PC-9 (cell line): Measurements from ENCODE around the gene CDHR4. TPM values are rescaled to one million over a fixed set of nuclear protein-coding genes. Genes with fewer than 3 reads are reported as not detected.

Experiments
- BruUV-seq: library from RNA; stranded (reverse); fragments of 400-500 nt; replicated peaks from 2 replicates; lab custom pipeline; 2021; lab: Mats Ljungman, UMichigan
- CTCF ChIA-PET: fragments of 300-600 bp; sonication (Branson Sonifier 250); formaldehyde crosslinking; loops from one replicate; lab custom pipeline; 2022; ENCODE audit warnings: antibody characterized with exemption; lab: Charles Lee
- POLR2A ChIA-PET: fragments of 300-600 bp; sonication (Branson Sonifier 250); formaldehyde crosslinking; loops from one replicate; lab custom pipeline; 2022; ENCODE audit warnings: antibody characterized with exemption; ENCODE audit not compliant: unreplicated experiment; lab: Charles Lee
- DNase-seq, 2 experiments: peaks; one replicate each; pipeline versions ENCODE4 v3.0.0 to v3.0.0-alpha.2; 2015 to 2022; ENCODE audit warnings: mixed read lengths in 1 of 2
- H2AFZ ChIP-seq: fragments of 200-600 bp; sonication (generic); 2 replicates; pipeline ENCODE4 v1.8.1; 2017; ENCODE audit warnings: antibody characterized with exemption
- H3F3A ChIP-seq: fragments of 200-600 bp; sonication (generic); 2 replicates; pipeline ENCODE4 v1.8.1; 2017; ENCODE audit warnings: antibody characterized with exemption, mild to moderate bottlenecking, low read depth; ENCODE audit not compliant: insufficient read depth
- H3K27ac ChIP-seq: fragments of 200-600 bp; sonication (generic); 2 replicates; pipeline ENCODE4 v1.6.1; 2016; ENCODE audit warnings: mixed run types
- H3K27me3 ChIP-seq: fragments of 200-600 bp; sonication (generic); 2 replicates; pipeline ENCODE4 v1.6.1; 2016; ENCODE audit warnings: low read depth, mixed run types; ENCODE audit not compliant: insufficient read depth
- H3K36me3 ChIP-seq: fragments of 200-600 bp; sonication (generic); 2 replicates; pipeline ENCODE4 v1.6.1; 2016; ENCODE audit warnings: low read depth, mixed run types
- H3K4me1 ChIP-seq: fragments of 200-600 bp; sonication (generic); replicated peaks from 2 replicates; pipeline ENCODE4 v1.6.1; 2016; ENCODE audit warnings: mixed run types; ENCODE audit not compliant: insufficient read depth
- H3K4me2 ChIP-seq: fragments of 200-600 bp; sonication (generic); 2 replicates; pipeline ENCODE4 v1.6.1; 2017; ENCODE audit warnings: mixed run types
- H3K4me3 ChIP-seq: fragments of 200-600 bp; sonication (generic); 2 replicates; pipeline ENCODE4 v1.6.1; 2016; ENCODE audit warnings: mixed run types
- H3K79me2 ChIP-seq: fragments of 200-600 bp; sonication (generic); 2 replicates; pipeline ENCODE4 v1.6.1; 2017; ENCODE audit warnings: low read depth, mixed run types
- H3K9me2 ChIP-seq: fragments of 200-600 bp; sonication (generic); 2 replicates; pipeline ENCODE4 v1.8.1; 2017; ENCODE audit warnings: mild to moderate bottlenecking; ENCODE audit not compliant: insufficient read depth
- H3K9me3 ChIP-seq: fragments of 200-600 bp; sonication (generic); 2 replicates; pipeline ENCODE4 v1.8.1; 2016; ENCODE audit warnings: low read depth; ENCODE audit not compliant: insufficient read depth
- H4K20me1 ChIP-seq: fragments of 200-600 bp; sonication (generic); 2 replicates; pipeline ENCODE4 v1.8.1; 2017; ENCODE audit not compliant: insufficient read depth
- CTCF ChIP-seq: fragments of 200-600 bp; sonication (generic); conservative IDR thresholded peaks from 2 replicates; pipeline ENCODE4 v1.6.1; 2017; ENCODE audit warnings: mixed run types, antibody characterized with exemption, mild to moderate bottlenecking, moderate library complexity
- EZH2 ChIP-seq: fragments of 200-600 bp; sonication (generic); IDR thresholded peaks from 2 replicates; pipeline ENCODE4 v1.8.0; 2017; ENCODE audit warnings: antibody characterized with exemption, low read depth
- intact Hi-C: fragments of 100-400 bp; cut with micrococcal nuclease; formaldehyde crosslinking; loops from one replicate; pipeline ENCODE4 v1.10.0; 2022; ENCODE audit not compliant: unreplicated experiment
- total RNA-seq: library from RNA; stranded (reverse); gene quantifications from 2 replicates; pipeline ENCODE4 v1.2.3, GENCODE V29; 2021

CDHR4 gene
- total RNA-seq, 1 experiment from 2014 or later = 3.5 TPM

DNA sequence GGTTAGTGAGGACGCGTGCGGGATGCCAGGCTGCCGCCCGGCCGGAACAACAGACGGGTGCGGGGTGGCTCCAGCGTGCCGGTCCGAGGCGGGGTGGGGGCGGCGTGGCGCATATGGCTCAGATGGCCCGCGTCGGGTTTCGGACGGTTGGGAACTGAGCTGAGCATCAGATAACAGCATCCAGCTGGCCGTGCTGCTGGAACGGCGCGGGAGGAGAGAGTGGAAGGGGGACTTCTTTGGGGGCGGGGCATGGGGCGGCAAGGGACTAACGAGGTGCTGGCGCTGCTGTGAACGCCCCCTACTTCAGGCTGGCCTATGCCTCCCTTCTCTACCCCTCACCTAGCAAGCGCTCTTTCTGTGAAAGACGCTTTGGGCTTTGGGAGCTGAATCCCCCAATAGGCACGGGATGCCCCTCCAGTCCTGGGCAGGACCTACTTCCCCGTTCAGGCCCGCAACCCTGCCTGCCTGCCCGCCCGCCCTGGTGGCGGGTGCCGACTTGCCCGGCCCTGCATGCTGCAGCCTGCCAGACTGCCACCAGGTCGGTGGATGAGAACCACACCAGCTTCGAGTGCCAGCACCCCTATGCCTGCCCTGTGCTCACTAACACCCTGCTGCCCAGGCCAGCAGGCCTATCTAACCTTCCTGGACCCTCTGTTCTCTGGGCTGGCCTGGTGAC, 3.9 kb upstream of the CDHR4 start:
- no peaks in the 10 kb centered on the region; the same call in 1 of the 2 replicates for H3F3A ChIP-seq
- H4K20me1 ChIP-seq = no peaks in the 10 kb centered on the region; the same call in 1 of the 2 replicates
- no peak overlapping the region for H3K27ac ChIP-seq
- H3K4me3 ChIP-seq = peak overlapping the region; percentile 84
- no peaks in the 10 kb centered on the region for H3K36me3 ChIP-seq
- H2AFZ ChIP-seq = peak overlapping the region; percentile 96
- peak overlapping the region; percentile 96 for H3K4me2 ChIP-seq
- H3K27me3 ChIP-seq = peaks cover 9% of the 10 kb centered on the region
- no peak for DNase-seq
- peaks cover 11% of the 10 kb centered on the region; the same call in 1 of the 2 replicates for H3K4me1 ChIP-seq
- H3K79me2 ChIP-seq = no peaks in the 10 kb centered on the region
- BruUV-seq = no TSS peak
- ChIA-PET CTCF (interaction anchor here (0.6 to 1.1 kb wide), 11 partner anchors 9 to 445 kb away, joined by 3 to 23 read pairs (median 5); partner anchors contain the start of gene BSN), POLR2A (interaction anchor here (0.5 to 0.8 kb wide), 4 partner anchors 16 to 1616 kb away, joined by 3 to 12 read pairs (median 3); partner anchors contain the start of gene CDC25A)
- H3K9me3 ChIP-seq = no peaks in the 10 kb centered on the region
- no peaks in the 10 kb centered on the region for H3K9me2 ChIP-seq
- intact Hi-C loops = loop anchor here (5.0 kb wide), 1 partner anchor 81 kb away; the partner anchor contains the start of gene GMPPB
- TF ChIP-seq CTCF (no peak), EZH2 (no peak)

DNA sequence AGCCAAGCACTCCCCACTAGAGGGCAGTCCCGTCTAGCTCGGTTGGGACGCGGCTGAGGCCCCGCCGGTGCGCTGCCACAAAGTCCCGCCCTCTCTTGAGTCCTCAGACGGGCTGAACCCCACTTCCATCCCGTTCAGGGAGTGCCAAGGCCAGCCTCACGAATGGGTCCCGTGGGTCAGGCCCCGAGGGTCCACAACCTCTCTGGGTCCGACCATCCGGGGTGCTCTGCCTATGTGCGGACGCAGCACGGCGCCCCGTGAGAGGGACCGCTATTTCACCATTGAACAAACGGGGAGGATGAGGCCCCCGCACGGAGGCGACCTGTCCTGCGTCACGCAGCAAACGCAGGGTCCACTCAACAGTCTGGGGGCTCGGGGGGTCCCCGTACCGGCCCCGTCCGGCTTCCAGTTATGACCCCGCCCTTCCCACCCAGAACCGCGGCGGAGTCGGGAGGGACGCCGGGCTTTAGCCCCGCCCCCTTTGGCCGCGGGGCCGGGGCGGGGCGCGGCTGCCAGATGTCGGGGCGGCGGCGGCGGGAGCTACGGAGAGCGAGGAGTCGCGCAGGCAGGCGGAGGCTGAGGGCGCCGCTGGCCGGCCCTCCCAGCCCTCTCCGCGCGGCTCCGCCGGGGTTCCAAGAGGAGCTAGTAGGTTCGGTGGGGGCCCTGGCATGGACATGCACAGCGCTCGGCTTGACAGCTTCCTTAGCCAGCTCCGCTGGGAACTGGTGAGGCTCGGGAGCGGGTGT, 3.2 kb upstream of the CDHR4 start, which contains the start of gene INKA1:
INKA1 (plus strand) TSS at position 543 of the 746 bp plus-strand sequence; CDS start at position 675, 132 bp downstream.
- TF ChIP-seq EZH2 = no peak
- TF ChIP-seq CTCF = peak; percentile 81; the same call in 1 of the 2 replicates
- no TSS peak for BruUV-seq
- no peaks in the 10 kb centered on the region for H3K9me3 ChIP-seq
- intact Hi-C loops = loop anchor here (1.0 to 5.0 kb wide), 3 partner anchors 36 to 103 kb away; partner anchors contain the start of gene GMPPB
- peak within 1 kb of the TSS; percentile 96 for H2AFZ ChIP-seq
- no peak within 1 kb of the TSS for H3K27ac ChIP-seq
- ChIA-PET CTCF (interaction anchor here (0.6 to 1.2 kb wide), 14 partner anchors 10 to 444 kb away, joined by 3 to 23 read pairs (median 4); partner anchors contain the start of gene BSN), POLR2A (interaction anchor here (0.5 to 0.8 kb wide), 6 partner anchors 8 to 1615 kb away, joined by 3 to 12 read pairs (median 4); partner anchors contain the start of gene CDC25A)
- peak; percentile 65 to 85 for DNase-seq
- H3K36me3 ChIP-seq = no peaks in the 10 kb centered on the region
- H3K4me3 ChIP-seq = peak within 1 kb of the TSS; percentile 84
- H3K4me1 ChIP-seq = peaks cover 11% of the 10 kb centered on the region; the same call in 1 of the 2 replicates
- H3K4me2 ChIP-seq = peak within 1 kb of the TSS; percentile 96
- H3K27me3 ChIP-seq = peaks cover 9% of the 10 kb centered on the region
- no peaks in the 10 kb centered on the region for H3K79me2 ChIP-seq
- no peaks in the 10 kb centered on the region for H3K9me2 ChIP-seq
- no peaks in the 10 kb centered on the region; the same call in 1 of the 2 replicates for H4K20me1 ChIP-seq
- H3F3A ChIP-seq = no peaks in the 10 kb centered on the region; the same call in 1 of the 2 replicates

DNA sequence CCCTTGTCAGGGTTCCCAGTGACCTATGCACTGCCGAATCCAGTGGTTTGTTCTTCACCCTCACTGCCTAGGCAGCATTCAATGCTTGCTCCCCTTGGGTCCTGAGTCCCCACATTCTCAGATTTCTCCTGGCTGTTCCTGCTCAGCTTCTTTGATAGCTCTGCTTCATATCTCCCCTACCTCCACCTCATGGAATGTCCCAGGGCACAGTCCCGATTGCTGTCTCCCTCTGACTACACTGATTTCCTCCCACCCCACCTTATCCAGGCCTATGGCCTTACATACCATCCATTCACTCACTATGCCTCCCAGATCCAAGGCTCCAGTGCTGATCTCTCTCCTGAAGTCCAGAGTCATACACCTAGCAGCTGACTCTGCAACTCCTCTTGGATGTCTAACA, 1.5 kb upstream of the CDHR4 start:
- no TSS peak for BruUV-seq
- POLR2A ChIA-PET = interaction anchor here (0.6 kb wide), 1 partner anchor 247 kb away, joined by 4 read pairs; no protein-coding TSS in a partner anchor
- Histone ChIP-seq H3K9me2 (no peaks in the 10 kb centered on the region), H3K27ac (no peak overlapping the region), H3K9me3 (no peaks in the 10 kb centered on the region), H2AFZ (no peak overlapping the region), H3K79me2 (no peaks in the 10 kb centered on the region), H3K27me3 (peaks cover 9% of the 10 kb centered on the region), H3K36me3 (no peaks in the 10 kb centered on the region), H3K4me1 (peaks cover 11% of the 10 kb centered on the region; the same call in 1 of the 2 replicates), H3K4me2 (no peak overlapping the region), H3F3A (no peaks in the 10 kb centered on the region; the same call in 1 of the 2 replicates), H3K4me3 (no peak overlapping the region), H4K20me1 (no peaks in the 10 kb centered on the region; the same call in 1 of the 2 replicates)
- DNase-seq = no peak
- CTCF ChIA-PET = interaction anchor here (0.7 kb wide), 1 partner anchor 13 kb away, joined by 7 read pairs; no protein-coding TSS in a partner anchor
- TF ChIP-seq EZH2 (no peak), CTCF (no peak)
- intact Hi-C loops = loop anchor here (5.0 kb wide), 1 partner anchor 79 kb away; the partner anchor contains the start of gene GMPPB
